Adrenal gland (tissue), 12 donors: ENCODE results near the gene DYNC1I1. TPM values are rescaled to one million over a fixed set of nuclear protein-coding genes. Genes with fewer than 3 reads are reported as not detected.

Experiments
- DNase-seq, 7 donors: peaks; one replicate each; pipeline ENCODE4 v3.0.0-alpha.2; 2019 to 2020
- H3K27ac ChIP-seq, 5 donors: fragments of 200-600 bp; sonication (generic) in 4 of 5; 1 replicate in 3 of 5; 2 replicates in 2 of 5; pipeline versions ENCODE4 v1.5.1 to v1.8.0; 2016 to 2020; ENCODE audit warnings: mild to moderate bottlenecking in 1 of 5
- H3K27me3 ChIP-seq: fragments of 200-600 bp; 2 replicates; pipeline ENCODE4 v1.8.0; 2021
- H3K36me3 ChIP-seq, 2 donors: fragments of 200-600 bp; replicated peaks in 1 of 2; 1 replicate in 1 of 2; 2 replicates in 1 of 2; pipeline versions ENCODE4 v1.5.1 to v1.8.0; 2018 to 2022
- H3K4me1 ChIP-seq, 2 donors: fragments of 200-600 bp; replicated peaks in 1 of 2; 1 replicate in 1 of 2; 2 replicates in 1 of 2; pipeline versions ENCODE4 v1.5.1 to v1.8.0; 2018 to 2021
- H3K4me3 ChIP-seq, 4 donors: fragments of 200-600 bp; sonication (generic) in 3 of 4; one replicate each; pipeline ENCODE4 v1.5.1; 2016 to 2018
- H3K9me3 ChIP-seq, 3 donors: fragments of 200-600 bp; sonication (generic) in 1 of 3; replicated peaks in 1 of 3; 1 replicate in 2 of 3; 2 replicates in 1 of 3; pipeline versions ENCODE4 v1.5.1 to v1.8.0; 2016 to 2021
- CTCF ChIP-seq, 6 experiments: fragments of 450-650 bp in 4 of 6; fragments of 200-600 bp in 2 of 6; sonication (generic) in 1 of 6; IDR thresholded peaks; 1 replicate in 5 of 6; 2 replicates in 1 of 6; pipeline versions ENCODE4 v1.5.1 to v1.8.0; 2016 to 2021; ENCODE audit warnings: antibody characterized with exemption in 6 of 6, mild to moderate bottlenecking in 2 of 6, moderate library complexity in 1 of 6
- POLR2A ChIP-seq, 2 donors: fragments of 450-650 bp; IDR thresholded peaks; one replicate each; pipeline ENCODE4 v1.6.1; 2017; ENCODE audit warnings: antibody characterized with exemption in 2 of 2, mild to moderate bottlenecking in 2 of 2, moderate library complexity in 1 of 2
- WGBS, 4 donors: extraction: QIAGEN DNeasy Blood & Tissue Kit in 2 of 4; methylation state at CpG; one replicate each; pipeline versions ENCODE4 v1.1.5 to v1.1.7; 2013 to 2017; 5-methylcytosine and 5-hydroxymethylcytosine counted together
- intact Hi-C, 2 donors: fragments of 100-400 bp; cut with DNase I; formaldehyde crosslinking; loops; one replicate each; pipeline versions ENCODE4 v1.14.1 to v1.15.0; 2022 to 2023
- polyA plus RNA-seq, 3 donors: library from polyadenylated mRNA; stranded (reverse); fragments of 200-250 nt in 2 of 3; fragments of 350-450 nt in 1 of 3; fragmentation: Illumina TruSeq in 1 of 3; extraction: RNeasy Lipid Tissue Mini Kit (QIAGEN cat#74804) in 1 of 3; gene quantifications; one replicate each; pipeline ENCODE4 v1.2.3, GENCODE V29; 2013 to 2014
- total RNA-seq, 9 donors: library from RNA; depleted of rRNA in 4 of 9; stranded (reverse); fragments of >200 nt in 4 of 9; fragments of 120-200 nt in 1 of 9; fragmentation: NEBNext Ultra II Directional in 1 of 9; extraction: Animal tissue kit (Norgen Biotek cat#: 25700) in 1 of 9; gene quantifications; one replicate each; pipeline versions ENCODE4 v1.1.0 to v1.2.4, GENCODE V29; 2013 to 2023
- donor health status: healthy with polysubstance abuse.
- donor health status: Bipolar disorder and iron deficiency.
- donor health status: DM: yes; HTN: yes; CAD: no.
- donor health status: DM: no; HTN: no; CAD: no.
- donor health status: DM: no; HTN: no; CAD: no.
- donor health status: DM: yes; HTN: yes; CAD: no.

Gene DYNC1I1
- total and polyA plus RNA-seq, 12 donors: 0.97 to 42.6 (median 8.2) TPM

- intact Hi-C loops: no loop called here
- no peaks in the 10 kb centered on the region for H3K4me1 ChIP-seq
- no peak overlapping the region for H3K4me3 ChIP-seq
Observed at GRCh38 chr7:96004578-96004977, 232.2 kb downstream of the DYNC1I1 start.

GRCh38 chr7:96005271-96005670 lies 232.9 kb downstream of the DYNC1I1 start:
- H3K27me3 ChIP-seq: no peaks in the 10 kb centered on the region
- TF ChIP-seq CTCF (IDR thresholded peaks at IDR 0.05) (no peak), POLR2A (IDR thresholded peaks at IDR 0.05) (no peak)
- 48 to 77% (median 72%) methylated on average over 5 of the region's 5 CpGs for WGBS, 4 donors
- no peaks in the 10 kb centered on the region for H3K9me3 ChIP-seq
- no peaks in the 10 kb centered on the region for H3K4me1 ChIP-seq
- no peak overlapping the region for H3K4me3 ChIP-seq
- no peak for DNase-seq
- no peaks in the 10 kb centered on the region for H3K36me3 ChIP-seq
- H3K27ac ChIP-seq: no peak overlapping the region
- intact Hi-C loops: no loop called here

More at GRCh38 chr7:96004578-96004977, 232.2 kb downstream of the DYNC1I1 start:
- DNase-seq: no peak
- TF ChIP-seq CTCF (IDR thresholded peaks at IDR 0.05) (no peak), POLR2A (IDR thresholded peaks at IDR 0.05) (no peak)
- Histone ChIP-seq H3K36me3 (no peaks in the 10 kb centered on the region), H3K27ac (no peak overlapping the region), H3K9me3 (no peaks in the 10 kb centered on the region), H3K27me3 (no peaks in the 10 kb centered on the region)

- intact Hi-C loops: no loop called here
Observed at GRCh38 chr7:96009148-96009547, 236.8 kb downstream of the DYNC1I1 start.

GRCh38 chr7:96013836-96014235 lies 241.5 kb downstream of the DYNC1I1 start:
- Histone ChIP-seq H3K4me1 (peaks cover 0 to 4% of the 10 kb centered on the region in 2 donors), H3K27ac (no peak overlapping the region), H3K4me3 (no peak overlapping the region), H3K27me3 (no peaks in the 10 kb centered on the region), H3K36me3 (no peaks in the 10 kb centered on the region), H3K9me3 (no peaks in the 10 kb centered on the region)
- TF ChIP-seq CTCF (IDR thresholded peaks at IDR 0.05) (no peak), POLR2A (IDR thresholded peaks at IDR 0.05) (no peak)
- no peak for DNase-seq
- WGBS, 4 donors: 58 to 85% (median 79%) methylated on average over 2 of the region's 2 CpGs
- intact Hi-C loops: no loop called here

More at GRCh38 chr7:96009148-96009547, 236.8 kb downstream of the DYNC1I1 start:
- no peaks in the 10 kb centered on the region for H3K36me3 ChIP-seq
- no peaks in the 10 kb centered on the region for H3K4me1 ChIP-seq
- no peaks in the 10 kb centered on the region for H3K27me3 ChIP-seq
- WGBS, 4 donors: 92 to 100% (median 97%) methylated on average over 2 of the region's 2 CpGs
- no peak for TF ChIP-seq POLR2A (IDR thresholded peaks at IDR 0.05)
- no peak overlapping the region for H3K4me3 ChIP-seq
- no peak for DNase-seq
- H3K27ac ChIP-seq: no peak overlapping the region
- no peaks in the 10 kb centered on the region for H3K9me3 ChIP-seq

- H3K4me1 ChIP-seq: peaks cover 0 to 4% of the 10 kb centered on the region in 2 donors
- TF ChIP-seq CTCF (IDR thresholded peaks at IDR 0.05): no peak
- no peak for TF ChIP-seq POLR2A (IDR thresholded peaks at IDR 0.05)
- DNase-seq: no peak
- no peak overlapping the region for H3K4me3 ChIP-seq
- no peak overlapping the region for H3K27ac ChIP-seq
- H3K9me3 ChIP-seq: no peaks in the 10 kb centered on the region
- H3K27me3 ChIP-seq: no peaks in the 10 kb centered on the region
- intact Hi-C loops: no loop called here
- no peaks in the 10 kb centered on the region for H3K36me3 ChIP-seq
- WGBS, 4 donors: 58 to 72% (median 64%) methylated on average over 1 of the region's 1 CpG
Observed at GRCh38 chr7:96014617-96015016, 242.3 kb downstream of the DYNC1I1 start.
